Activated naive CD4-positive, alpha-beta T cell treated with anti-CD3 and anti-CD28 coated beads, Interleukin-2, amount 50 U/mL, for 24 hours (primary cell): ENCODE data around the gene PAQR8.

Source experiments
- H3K27ac Mint-ChIP-seq: one replicate; pipeline ENCODE4 v1.8.0; 2021; ENCODE audit warnings: mild to moderate bottlenecking, mixed read lengths
- H3K27me3 Mint-ChIP-seq: one replicate; pipeline ENCODE4 v1.8.0; 2021; ENCODE audit warnings: mixed read lengths
- H3K36me3 Mint-ChIP-seq: one replicate; pipeline ENCODE4 v1.8.0; 2021; ENCODE audit warnings: mixed read lengths
- H3K4me1 Mint-ChIP-seq: one replicate; pipeline ENCODE4 v1.8.0; 2021; ENCODE audit warnings: mixed read lengths
- H3K4me3 Mint-ChIP-seq: one replicate; pipeline ENCODE4 v1.8.0; 2021; ENCODE audit warnings: mild to moderate bottlenecking, mixed read lengths
- H3K9me3 Mint-ChIP-seq: one replicate; pipeline ENCODE4 v1.8.0; 2021; ENCODE audit warnings: mixed read lengths

PAQR8 gene

GRCh38 chr6:52336919-52337561 lies 24.9 kb upstream of the PAQR8 start:
- H3K36me3 Mint-ChIP-seq = no peaks in the 10 kb centered on the region
- no peaks in the 10 kb centered on the region for H3K9me3 Mint-ChIP-seq
- no peaks in the 10 kb centered on the region for H3K27me3 Mint-ChIP-seq
- peaks cover 83% of the 10 kb centered on the region for H3K4me1 Mint-ChIP-seq
- H3K4me3 Mint-ChIP-seq = no peak overlapping the region
- no peak overlapping the region for H3K27ac Mint-ChIP-seq

- Mint-ChIP-seq H3K36me3 (no peaks in the 10 kb centered on the region), H3K27ac (peak overlapping the region; percentile 3), H3K4me3 (no peak overlapping the region), H3K9me3 (no peaks in the 10 kb centered on the region), H3K27me3 (no peaks in the 10 kb centered on the region), H3K4me1 (peaks cover 80% of the 10 kb centered on the region)
Observed at GRCh38 chr6:52337633-52338290, 24.2 kb upstream of the PAQR8 start.

- no peaks in the 10 kb centered on the region for H3K9me3 Mint-ChIP-seq
- no peak overlapping the region for H3K4me3 Mint-ChIP-seq
- H3K27me3 Mint-ChIP-seq = no peaks in the 10 kb centered on the region
- no peaks in the 10 kb centered on the region for H3K36me3 Mint-ChIP-seq
- no peak overlapping the region for H3K27ac Mint-ChIP-seq
- H3K4me1 Mint-ChIP-seq = peaks cover 61% of the 10 kb centered on the region
Observed at GRCh38 chr6:52340603-52340880, 21.4 kb upstream of the PAQR8 start.

- Mint-ChIP-seq H3K9me3 (no peaks in the 10 kb centered on the region), H3K27ac (peak overlapping the region; percentile 71), H3K36me3 (no peaks in the 10 kb centered on the region)
Observed at GRCh38 chr6:52341561-52342260, 20.2 kb upstream of the PAQR8 start.

GRCh38 chr6:52345311-52345710 lies 16.6 kb upstream of the PAQR8 start:
- no peaks in the 10 kb centered on the region for H3K9me3 Mint-ChIP-seq
- no peak overlapping the region for H3K27ac Mint-ChIP-seq
- H3K4me3 Mint-ChIP-seq = no peak overlapping the region
- no peaks in the 10 kb centered on the region for H3K27me3 Mint-ChIP-seq
- H3K36me3 Mint-ChIP-seq = no peaks in the 10 kb centered on the region
- H3K4me1 Mint-ChIP-seq = peaks cover 34% of the 10 kb centered on the region

More at GRCh38 chr6:52341561-52342260, 20.2 kb upstream of the PAQR8 start:
- H3K27me3 Mint-ChIP-seq = no peaks in the 10 kb centered on the region
- peak overlapping the region; percentile 52 for H3K4me3 Mint-ChIP-seq
- peaks cover 52% of the 10 kb centered on the region for H3K4me1 Mint-ChIP-seq

- Mint-ChIP-seq H3K27ac (peak overlapping the region; percentile 80), H3K36me3 (no peaks in the 10 kb centered on the region), H3K4me3 (no peak overlapping the region), H3K4me1 (peaks cover 40% of the 10 kb centered on the region), H3K27me3 (no peaks in the 10 kb centered on the region), H3K9me3 (no peaks in the 10 kb centered on the region)
Observed at GRCh38 chr6:52346503-52346902, 15.4 kb upstream of the PAQR8 start.

GRCh38 chr6:52347818-52348217 lies 14.1 kb upstream of the PAQR8 start:
- no peak overlapping the region for H3K27ac Mint-ChIP-seq
- no peaks in the 10 kb centered on the region for H3K36me3 Mint-ChIP-seq
- peaks cover 43% of the 10 kb centered on the region for H3K4me1 Mint-ChIP-seq
- H3K27me3 Mint-ChIP-seq = no peaks in the 10 kb centered on the region
- no peaks in the 10 kb centered on the region for H3K9me3 Mint-ChIP-seq
- no peak overlapping the region for H3K4me3 Mint-ChIP-seq

GRCh38 chr6:52351879-52352238 lies 10.1 kb upstream of the PAQR8 start:
- Mint-ChIP-seq H3K27ac (no peak overlapping the region), H3K9me3 (no peaks in the 10 kb centered on the region), H3K27me3 (no peaks in the 10 kb centered on the region), H3K4me1 (peaks cover 35% of the 10 kb centered on the region), H3K4me3 (no peak overlapping the region), H3K36me3 (no peaks in the 10 kb centered on the region)

- H3K36me3 Mint-ChIP-seq = no peaks in the 10 kb centered on the region
- H3K4me3 Mint-ChIP-seq = no peak overlapping the region
- H3K4me1 Mint-ChIP-seq = peaks cover 33% of the 10 kb centered on the region
- no peaks in the 10 kb centered on the region for H3K9me3 Mint-ChIP-seq
- no peak overlapping the region for H3K27ac Mint-ChIP-seq
- no peaks in the 10 kb centered on the region for H3K27me3 Mint-ChIP-seq
Observed at GRCh38 chr6:52352239-52353018, 9.5 kb upstream of the PAQR8 start.

GRCh38 chr6:52356017-52356416 lies 5.9 kb upstream of the PAQR8 start:
- H3K4me1 Mint-ChIP-seq = peaks cover 23% of the 10 kb centered on the region
- no peaks in the 10 kb centered on the region for H3K27me3 Mint-ChIP-seq
- H3K4me3 Mint-ChIP-seq = no peak overlapping the region
- no peaks in the 10 kb centered on the region for H3K36me3 Mint-ChIP-seq
- no peaks in the 10 kb centered on the region for H3K9me3 Mint-ChIP-seq
- H3K27ac Mint-ChIP-seq = no peak overlapping the region

GRCh38 chr6:52359403-52359802 lies 2.5 kb upstream of the PAQR8 start:
- Mint-ChIP-seq H3K36me3 (no peaks in the 10 kb centered on the region), H3K27ac (no peak overlapping the region), H3K9me3 (no peaks in the 10 kb centered on the region), H3K4me1 (peaks cover 24% of the 10 kb centered on the region), H3K4me3 (no peak overlapping the region), H3K27me3 (no peaks in the 10 kb centered on the region)

GRCh38 chr6:52360028-52360427 lies 1.9 kb upstream of the PAQR8 start:
- Mint-ChIP-seq H3K4me3 (no peak overlapping the region), H3K9me3 (no peaks in the 10 kb centered on the region), H3K4me1 (peaks cover 31% of the 10 kb centered on the region), H3K27ac (no peak overlapping the region), H3K36me3 (no peaks in the 10 kb centered on the region), H3K27me3 (no peaks in the 10 kb centered on the region)

GRCh38 chr6:52360601-52361413 lies 1.1 kb upstream of the PAQR8 start:
- H3K36me3 Mint-ChIP-seq = no peaks in the 10 kb centered on the region
- H3K27me3 Mint-ChIP-seq = no peaks in the 10 kb centered on the region
- H3K4me1 Mint-ChIP-seq = peaks cover 33% of the 10 kb centered on the region
- no peaks in the 10 kb centered on the region for H3K9me3 Mint-ChIP-seq
- H3K4me3 Mint-ChIP-seq = peak overlapping the region; percentile 89
- H3K27ac Mint-ChIP-seq = peak overlapping the region; percentile 93

GRCh38 chr6:52361414-52361944 lies 472 bp upstream of the PAQR8 start:
- H3K36me3 Mint-ChIP-seq = no peaks in the 10 kb centered on the region
- H3K27me3 Mint-ChIP-seq = no peaks in the 10 kb centered on the region
- H3K9me3 Mint-ChIP-seq = no peaks in the 10 kb centered on the region
- peak overlapping the region; percentile 93 for H3K27ac Mint-ChIP-seq
- peak overlapping the region; percentile 89 for H3K4me3 Mint-ChIP-seq
- peaks cover 40% of the 10 kb centered on the region for H3K4me1 Mint-ChIP-seq
